HG03060 (cell line): Measurements from ENCODE around the gene CYP2J2.
"Not testable (repeated sequence)": the region's sequence is repeated elsewhere in the genome, so short reads cannot be mapped to it uniquely, and the experiment has no call there.

Experiments
- ATAC-seq: cut with Tn5 transposase; IDR thresholded peaks from one replicate; pipeline ENCODE4 v1.9.1; 2021; ENCODE audit warnings: low read depth, moderate number of reproducible peaks; ENCODE audit not compliant: unreplicated experiment

The CYP2J2 gene

GRCh38 chr1:59926381-59927123 lies at the start of gene CYP2J2:
TSS of gene CYP2J2 (minus strand) at chr1:59926773. CDS start at chr1:59926746, 27 bp downstream.
- ATAC-seq = no peak

GRCh38 chr1:59973719-59974118 lies 47.1 kb upstream of the CYP2J2 start:
- ATAC-seq = no peak

- ATAC-seq = no peak
Observed at GRCh38 chr1:59972216-59972927, 45.8 kb upstream of the CYP2J2 start.

GRCh38 chr1:59971464-59971911 lies 44.9 kb upstream of the CYP2J2 start:
- no peak for ATAC-seq

- not testable (repeated sequence) for ATAC-seq
Observed at GRCh38 chr1:59969542-59970175, 43.1 kb upstream of the CYP2J2 start.

- not testable (repeated sequence) for ATAC-seq
Observed at GRCh38 chr1:59968746-59969145, 42.2 kb upstream of the CYP2J2 start.

GRCh38 chr1:59967780-59968179 lies 41.2 kb upstream of the CYP2J2 start:
- ATAC-seq = no peak

- no peak for ATAC-seq
Observed at GRCh38 chr1:59967141-59967697, 40.6 kb upstream of the CYP2J2 start.

GRCh38 chr1:59952065-59952464 lies 25.5 kb upstream of the CYP2J2 start:
- ATAC-seq = no peak

- ATAC-seq = no peak
Observed at GRCh38 chr1:59949648-59950047, 23.1 kb upstream of the CYP2J2 start.

GRCh38 chr1:59948990-59949389 lies 22.4 kb upstream of the CYP2J2 start:
- ATAC-seq = no peak

GRCh38 chr1:59947047-59947938 lies 20.7 kb upstream of the CYP2J2 start:
- peak; percentile 82 for ATAC-seq

GRCh38 chr1:59945790-59946189 lies 19.2 kb upstream of the CYP2J2 start:
- no peak for ATAC-seq

- no peak for ATAC-seq
Observed at GRCh38 chr1:59939393-59939792, 12.8 kb upstream of the CYP2J2 start.

GRCh38 chr1:59937636-59938210 lies 11.2 kb upstream of the CYP2J2 start:
- ATAC-seq = no peak

- no peak for ATAC-seq
Observed at GRCh38 chr1:59936358-59936821, 9.8 kb upstream of the CYP2J2 start.

GRCh38 chr1:59928996-59929395 lies 2.4 kb upstream of the CYP2J2 start:
- no peak for ATAC-seq

- ATAC-seq = no peak
Observed at GRCh38 chr1:59927213-59927612, 640 bp upstream of the CYP2J2 start.

GRCh38 chr1:59924653-59925052 lies 1.9 kb downstream of the CYP2J2 start:
- no peak for ATAC-seq
